ENCODE measurements around the gene SLC12A6.

The SLC12A6 gene

DNA sequence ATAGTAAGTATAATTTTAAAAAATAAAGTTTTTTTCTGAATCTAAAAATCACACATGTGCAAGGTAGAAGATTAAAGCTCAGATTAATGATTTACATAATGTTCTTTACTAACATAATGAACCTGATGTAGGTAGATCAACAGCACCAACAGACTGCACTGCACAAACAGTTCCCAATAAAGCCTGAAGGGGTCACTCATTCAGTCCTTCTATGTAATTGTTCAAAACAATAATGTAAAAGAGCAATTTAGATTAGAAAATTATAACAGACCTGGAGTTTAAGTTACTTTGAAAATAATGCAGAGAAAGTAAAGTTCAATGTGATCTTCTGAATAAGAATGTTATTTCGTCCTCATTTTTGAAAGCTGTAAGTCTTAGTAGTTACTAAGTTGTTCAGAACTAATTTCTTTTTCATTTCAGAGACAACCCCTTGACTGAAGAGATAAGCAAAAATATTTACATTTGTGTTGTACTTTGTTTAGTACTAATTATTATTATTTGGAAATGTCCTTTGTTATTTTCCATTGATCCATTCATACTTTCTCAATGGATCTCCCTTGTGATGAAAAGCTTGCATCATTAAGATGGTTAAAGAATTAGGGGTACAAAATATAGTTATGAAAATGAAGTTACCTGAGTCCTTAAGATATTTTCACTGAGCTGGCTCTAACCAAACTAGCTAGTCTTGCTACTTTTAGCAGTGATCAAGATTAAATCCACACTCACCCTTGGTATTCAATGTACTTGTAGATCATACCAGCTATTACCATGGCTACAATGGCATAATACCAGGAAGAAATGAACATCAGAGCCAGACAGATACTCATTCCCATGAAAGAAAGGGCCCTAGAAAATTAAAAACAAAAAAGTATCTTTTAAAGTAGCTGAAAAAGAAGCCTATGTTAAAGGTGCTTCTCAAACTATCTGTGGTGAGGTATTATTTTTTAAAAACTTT is 95.9 kb downstream of the SLC12A6 start:
- Histone ChIP-seq H3K79me2 (ENCODE audit: insufficient read depth, low read length) (no peaks in the 10 kb centered on the region), H4K20me1 (ENCODE audit: insufficient read depth, low read length, poor library complexity, severe bottlenecking) (no peaks in the 10 kb centered on the region), H3K4me1 (ENCODE audit: insufficient read depth, low read length, poor library complexity, severe bottlenecking) (no peaks in the 10 kb centered on the region), H3K9ac (ENCODE audit: low read depth, low read length, poor library complexity, severe bottlenecking) (no peak overlapping the region), H3K4me3 (ENCODE audit: low read length, poor library complexity, severe bottlenecking) (no peak overlapping the region), H2AFZ (ENCODE audit: low read length) (no peak overlapping the region), H3K4me2 (ENCODE audit: low read depth, low read length, poor library complexity, severe bottlenecking) (no peak overlapping the region), H3K36me3 (ENCODE audit: insufficient read depth, low read length) (peaks cover 85% of the 10 kb centered on the region), H3K9me2 (replicated peaks; ENCODE audit: low read depth, low read length) (no peaks in the 10 kb centered on the region), H3K27me3 (ENCODE audit: insufficient read depth, low read length, poor library complexity, severe bottlenecking) (no peaks in the 10 kb centered on the region), H3K9me3 (ENCODE audit: insufficient read depth, low read depth, low read length) (no peaks in the 10 kb centered on the region), H3F3A (ENCODE audit: low read depth) (no peaks in the 10 kb centered on the region; the same call in 1 of the 2 replicates)
- TF ChIP-seq, protein P1, sequence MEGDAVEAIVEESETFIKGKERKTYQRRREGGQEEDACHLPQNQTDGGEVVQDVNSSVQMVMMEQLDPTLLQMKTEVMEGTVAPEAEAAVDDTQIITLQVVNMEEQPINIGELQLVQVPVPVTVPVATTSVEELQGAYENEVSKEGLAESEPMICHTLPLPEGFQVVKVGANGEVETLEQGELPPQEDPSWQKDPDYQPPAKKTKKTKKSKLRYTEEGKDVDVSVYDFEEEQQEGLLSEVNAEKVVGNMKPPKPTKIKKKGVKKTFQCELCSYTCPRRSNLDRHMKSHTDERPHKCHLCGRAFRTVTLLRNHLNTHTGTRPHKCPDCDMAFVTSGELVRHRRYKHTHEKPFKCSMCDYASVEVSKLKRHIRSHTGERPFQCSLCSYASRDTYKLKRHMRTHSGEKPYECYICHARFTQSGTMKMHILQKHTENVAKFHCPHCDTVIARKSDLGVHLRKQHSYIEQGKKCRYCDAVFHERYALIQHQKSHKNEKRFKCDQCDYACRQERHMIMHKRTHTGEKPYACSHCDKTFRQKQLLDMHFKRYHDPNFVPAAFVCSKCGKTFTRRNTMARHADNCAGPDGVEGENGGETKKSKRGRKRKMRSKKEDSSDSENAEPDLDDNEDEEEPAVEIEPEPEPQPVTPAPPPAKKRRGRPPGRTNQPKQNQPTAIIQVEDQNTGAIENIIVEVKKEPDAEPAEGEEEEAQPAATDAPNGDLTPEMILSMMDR (conservative IDR thresholded peaks at IDR 0.05; ENCODE audit: low read length) = peak; percentile 86
- no peak for TF ChIP-seq EZH2phosphoT487 (IDR thresholded peaks at IDR 0.05; ENCODE audit: borderline replicate concordance)

DNA sequence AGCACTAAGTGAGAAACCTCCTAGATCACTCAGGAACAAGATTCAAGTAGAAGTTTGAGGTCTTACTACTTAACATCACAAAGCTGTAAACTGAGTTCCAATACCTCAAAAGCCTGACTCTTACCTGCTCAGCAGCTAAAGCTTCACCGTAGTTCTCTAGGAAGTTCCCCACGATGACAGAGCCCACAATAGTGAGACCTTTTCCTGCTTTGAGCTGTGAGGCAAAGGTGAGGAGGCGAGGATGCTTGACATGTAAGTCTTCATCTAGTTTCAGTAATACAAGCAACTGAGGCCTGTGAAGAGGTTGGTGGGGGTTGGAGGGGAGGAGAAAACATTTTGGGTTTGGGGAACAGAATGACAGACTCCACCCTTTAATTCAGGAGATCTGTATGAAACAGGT is 97.0 kb downstream of the SLC12A6 start:
- H3K79me2 ChIP-seq (ENCODE audit: insufficient read depth, low read length) = no peaks in the 10 kb centered on the region
- no peaks in the 10 kb centered on the region for H3K4me1 ChIP-seq (ENCODE audit: insufficient read depth, low read length, poor library complexity, severe bottlenecking)
- peaks cover 92% of the 10 kb centered on the region for H3K36me3 ChIP-seq (ENCODE audit: insufficient read depth, low read length)
- TF ChIP-seq, protein P1 (conservative IDR thresholded peaks at IDR 0.05; ENCODE audit: low read length) = no peak
- no peak overlapping the region for H3K9ac ChIP-seq (ENCODE audit: low read depth, low read length, poor library complexity, severe bottlenecking)
- H3F3A ChIP-seq (ENCODE audit: low read depth) = no peaks in the 10 kb centered on the region; the same call in 1 of the 2 replicates
- no peaks in the 10 kb centered on the region for H3K9me2 ChIP-seq (replicated peaks; ENCODE audit: low read depth, low read length)
- H3K27me3 ChIP-seq (ENCODE audit: insufficient read depth, low read length, poor library complexity, severe bottlenecking) = no peaks in the 10 kb centered on the region
- no peaks in the 10 kb centered on the region for H4K20me1 ChIP-seq (ENCODE audit: insufficient read depth, low read length, poor library complexity, severe bottlenecking)
- no peak overlapping the region for H3K4me2 ChIP-seq (ENCODE audit: low read depth, low read length, poor library complexity, severe bottlenecking)
- no peak overlapping the region for H3K4me3 ChIP-seq (ENCODE audit: low read length, poor library complexity, severe bottlenecking)
- no peaks in the 10 kb centered on the region for H3K9me3 ChIP-seq (ENCODE audit: insufficient read depth, low read depth, low read length)
- no peak overlapping the region for H2AFZ ChIP-seq (ENCODE audit: low read length)

DNA sequence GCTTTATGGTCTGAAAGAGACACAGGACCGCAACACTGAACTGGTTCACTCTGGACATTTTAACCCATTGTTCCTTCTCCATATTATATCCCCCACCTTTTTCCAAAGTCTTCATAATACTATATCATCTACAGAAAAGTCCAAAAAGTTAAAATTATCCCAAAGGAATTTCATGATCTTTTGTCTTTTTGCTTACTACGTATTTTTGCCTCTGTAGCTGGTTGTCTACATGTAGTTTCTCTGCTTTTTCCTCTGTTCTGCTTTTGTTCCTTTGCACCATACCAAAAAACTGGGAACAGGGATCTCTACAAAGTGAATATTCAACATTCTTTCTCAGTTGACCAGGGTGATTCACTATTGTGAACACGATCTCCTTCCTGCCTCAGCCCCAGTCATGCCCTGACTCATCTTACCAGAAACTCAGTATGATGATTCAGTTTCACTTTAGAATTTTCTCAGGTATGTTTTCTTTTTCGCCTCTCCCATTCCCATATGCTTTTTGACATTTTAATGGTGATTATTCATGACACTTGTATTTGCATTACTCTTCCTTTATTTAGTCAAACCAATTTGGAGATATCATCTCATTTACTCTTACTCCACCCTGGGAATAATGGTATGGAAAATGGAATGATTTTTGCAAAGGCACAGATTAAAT is 98.3 kb downstream of the SLC12A6 start:
- Histone ChIP-seq H4K20me1 (ENCODE audit: insufficient read depth, low read length, poor library complexity, severe bottlenecking) (no peaks in the 10 kb centered on the region), H3F3A (ENCODE audit: low read depth) (no peaks in the 10 kb centered on the region; the same call in 1 of the 2 replicates), H3K79me2 (ENCODE audit: insufficient read depth, low read length) (no peaks in the 10 kb centered on the region), H3K9me2 (replicated peaks; ENCODE audit: low read depth, low read length) (no peaks in the 10 kb centered on the region), H3K27me3 (ENCODE audit: insufficient read depth, low read length, poor library complexity, severe bottlenecking) (no peaks in the 10 kb centered on the region), H2AFZ (ENCODE audit: low read length) (no peak overlapping the region), H3K9ac (ENCODE audit: low read depth, low read length, poor library complexity, severe bottlenecking) (no peak overlapping the region), H3K36me3 (ENCODE audit: insufficient read depth, low read length) (peaks cover 91% of the 10 kb centered on the region), H3K4me3 (ENCODE audit: low read length, poor library complexity, severe bottlenecking) (no peak overlapping the region), H3K4me1 (ENCODE audit: insufficient read depth, low read length, poor library complexity, severe bottlenecking) (no peaks in the 10 kb centered on the region), H3K4me2 (ENCODE audit: low read depth, low read length, poor library complexity, severe bottlenecking) (no peak overlapping the region), H3K9me3 (ENCODE audit: insufficient read depth, low read depth, low read length) (no peaks in the 10 kb centered on the region)
- no peak for TF ChIP-seq EZH2phosphoT487 (IDR thresholded peaks at IDR 0.05; ENCODE audit: borderline replicate concordance)
- TF ChIP-seq, protein P1 (conservative IDR thresholded peaks at IDR 0.05; ENCODE audit: low read length) = no peak
